CD4-positive, alpha-beta memory T cell (primary cell): Measurements from ENCODE around the gene CER1. TPM values are rescaled to one million over a fixed set of nuclear protein-coding genes. Genes with fewer than 3 reads are reported as not detected.

Source experiments
- CTCF ChIA-PET: fragments of 350-600 bp; sonication (Branson Sonifier 250); formaldehyde crosslinking; loops from one replicate; lab custom pipeline; 2021; ENCODE audit warnings: inconsistent platforms; ENCODE audit not compliant: partially characterized antibody; lab: Charles Lee
- POLR2A ChIA-PET: fragments of 350-600 bp; sonication (Branson Sonifier 250); formaldehyde crosslinking; loops from one replicate; lab custom pipeline; 2021; ENCODE audit not compliant: partially characterized antibody; lab: Charles Lee
- DNase-seq, 5 donors: peaks; one replicate each; pipeline versions ENCODE4 v3.0.0 to v3.0.0-alpha.2; 2020 to 2022; ENCODE audit warnings: mixed read lengths in 1 of 5
- H3K27ac ChIP-seq: one replicate; pipeline ENCODE4 v1.7.0; 2013; ENCODE audit warnings: low read depth, low read length
- H3K27me3 ChIP-seq: 2 replicates; pipeline ENCODE4 v1.7.0; 2013; ENCODE audit warnings: mild to moderate bottlenecking, low read length, moderate library complexity; ENCODE audit not compliant: insufficient read depth
- H3K36me3 ChIP-seq: 2 replicates; pipeline ENCODE4 v1.7.0; 2013; ENCODE audit warnings: mild to moderate bottlenecking, low read length, moderate library complexity; ENCODE audit not compliant: insufficient read depth
- H3K4me1 ChIP-seq: 2 replicates; pipeline ENCODE4 v1.7.0; 2013; ENCODE audit warnings: mild to moderate bottlenecking, low read length, moderate library complexity; ENCODE audit not compliant: insufficient read depth
- H3K4me3 ChIP-seq, 2 donors: one replicate each; pipeline ENCODE4 v1.7.0; 2013; ENCODE audit warnings: low read length in 2 of 2, mild to moderate bottlenecking in 1 of 2
- H3K9me3 ChIP-seq, 2 donors: one replicate each; pipeline ENCODE4 v1.7.0; 2013; ENCODE audit warnings: low read length in 2 of 2, control low read depth in 1 of 2; ENCODE audit not compliant: control insufficient read depth in 1 of 2
- H3K27ac Mint-ChIP-seq, 7 donors: one replicate each; pipeline ENCODE4 v1.8.0; 2020 to 2021; ENCODE audit warnings: mixed read lengths in 7 of 7, mild to moderate bottlenecking in 6 of 7, inconsistent platforms in 3 of 7, moderate library complexity in 3 of 7
- H3K27me3 Mint-ChIP-seq, 2 donors: one replicate each; pipeline ENCODE4 v1.8.0; 2020 to 2021; ENCODE audit warnings: mixed read lengths in 2 of 2
- H3K36me3 Mint-ChIP-seq, 2 donors: one replicate each; pipeline ENCODE4 v1.8.0; 2020 to 2021; ENCODE audit warnings: mixed read lengths in 2 of 2, inconsistent platforms in 1 of 2, mild to moderate bottlenecking in 1 of 2
- H3K4me1 Mint-ChIP-seq, 4 donors: one replicate each; pipeline ENCODE4 v1.8.0; 2020 to 2021; ENCODE audit warnings: mixed read lengths in 4 of 4, mild to moderate bottlenecking in 1 of 4
- H3K4me3 Mint-ChIP-seq, 8 donors: one replicate each; pipeline ENCODE4 v1.8.0; 2020 to 2021; ENCODE audit warnings: mixed read lengths in 8 of 8, mild to moderate bottlenecking in 7 of 8, moderate library complexity in 6 of 8, inconsistent platforms in 3 of 8
- H3K9me3 Mint-ChIP-seq, 8 donors: one replicate each; pipeline ENCODE4 v1.8.0; 2020 to 2021; ENCODE audit warnings: mixed read lengths in 8 of 8, mild to moderate bottlenecking in 5 of 8, inconsistent platforms in 3 of 8, moderate library complexity in 1 of 8
- intact Hi-C: fragments of 100-400 bp; cut with micrococcal nuclease; formaldehyde crosslinking; loops from one replicate; pipeline ENCODE4 v1.15.1; 2023
- polyA plus RNA-seq, 2 donors: library from polyadenylated mRNA; unstranded; fragments of 300-500 nt; fragmentation: Illumina TruSeq; gene quantifications; one replicate each; pipeline ENCODE4 v1.2.3, GENCODE V29; 2021
- total RNA-seq, 2 experiments: library from RNA; stranded (reverse); gene quantifications; one replicate each; pipeline ENCODE4 v1.2.3, GENCODE V29; 2021

The CER1 gene
- total and polyA plus RNA-seq, 4 experiments from 2014 or later: not detected

DNA sequence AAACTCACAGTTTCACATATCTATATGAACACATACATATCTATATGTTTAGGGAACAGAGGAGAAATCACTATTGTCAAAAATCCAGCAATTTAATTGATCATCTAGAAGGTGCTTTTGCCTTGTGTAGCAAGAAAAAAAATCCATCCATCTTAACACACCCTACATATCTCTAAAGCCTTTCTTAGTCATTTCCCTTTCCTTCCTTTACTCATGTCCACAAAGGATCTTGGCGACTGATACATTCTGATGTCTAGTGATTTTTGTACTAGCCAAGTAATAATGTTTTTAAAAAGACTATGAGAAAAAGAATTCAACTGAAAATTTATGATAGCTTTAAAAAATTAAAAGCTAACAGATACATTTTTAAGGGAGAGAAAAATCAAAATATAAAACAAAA, 51.8 kb downstream of the CER1 start:
- intact Hi-C loops: loop anchor here (5.0 kb wide), 1 partner anchor 53 kb away; no protein-coding TSS in a partner anchor
- DNase-seq: no peak
- Mint-ChIP-seq H3K9me3 (no peaks in the 10 kb centered on the region), H3K27me3 (no peaks in the 10 kb centered on the region), H3K36me3 (peaks cover 15 to 17% of the 10 kb centered on the region in 2 donors), H3K27ac (peak overlapping the region in 1 of 7 donors; percentile 9), H3K4me3 (no peak overlapping the region), H3K4me1 (peaks cover 0 to 11% (median 7%) of the 10 kb centered on the region in 4 donors)
- Histone ChIP-seq H3K36me3 (no peaks in the 10 kb centered on the region), H3K4me1 (no peaks in the 10 kb centered on the region), H3K27me3 (no peaks in the 10 kb centered on the region), H3K9me3 (no peaks in the 10 kb centered on the region), H3K4me3 (no peak overlapping the region), H3K27ac (no peak overlapping the region)
- ChIA-PET POLR2A (no interaction called here), CTCF (no interaction called here)

Other genes with a start within 250 kb of the CER1 start
- 1 to 10 TPM; 6.5 to 8.9 TPM for gene ZDHHC21, start 29.3 kb downstream of the CER1 start, total RNA-seq
- gene ZDHHC21, start 29.3 kb downstream of the CER1 start, polyA plus RNA-seq: 1 to 10 TPM; 1.2 TPM
- under 1 TPM in 1 of 2 experiments, not detected in 1; 0.14 TPM for gene FREM1, start 187.7 kb upstream of the CER1 start, total RNA-seq
- not detected for gene FREM1, start 187.7 kb upstream of the CER1 start, polyA plus RNA-seq